GM19395 (cell line): ENCODE measurements around the gene MCEMP1.
A peak's percentile ranks its signal among the peaks of the same experiment; 100 is the strongest.

ENCODE experiments used
- ATAC-seq: cut with Tn5 transposase; IDR thresholded peaks from one replicate; pipeline ENCODE4 v1.9.1; 2021; ENCODE audit warnings: mild to moderate bottlenecking, moderate library complexity; ENCODE audit not compliant: unreplicated experiment

Gene MCEMP1

DNA sequence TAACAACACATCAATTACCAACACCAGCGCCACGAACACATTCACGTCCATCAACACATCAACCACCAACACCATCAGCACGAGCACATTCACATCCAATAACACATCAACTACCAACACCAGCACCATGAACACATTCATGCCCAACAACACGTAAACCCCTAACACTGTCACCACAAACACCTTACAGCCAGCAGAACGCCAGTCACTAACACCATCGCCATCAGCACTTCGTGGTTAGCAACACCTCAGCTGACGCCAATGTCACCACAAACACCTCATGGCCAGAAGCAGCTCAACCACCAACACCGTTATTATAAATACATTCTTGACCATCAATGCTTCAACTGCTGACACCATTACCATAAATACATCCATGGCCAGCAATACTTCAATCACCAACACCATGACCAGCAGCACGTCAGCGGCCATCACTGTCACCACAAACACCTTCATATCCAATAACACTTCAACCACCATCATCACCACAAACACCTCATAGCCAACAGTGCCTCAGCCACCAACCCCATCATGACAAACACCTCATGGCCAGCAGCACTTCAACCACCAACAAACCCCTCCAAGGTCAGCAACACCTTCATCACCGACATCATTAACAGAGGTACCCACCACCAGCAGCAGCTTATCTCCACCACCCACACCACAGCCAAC lies 15.7 kb downstream of the MCEMP1 start:
- no peak for ATAC-seq

DNA sequence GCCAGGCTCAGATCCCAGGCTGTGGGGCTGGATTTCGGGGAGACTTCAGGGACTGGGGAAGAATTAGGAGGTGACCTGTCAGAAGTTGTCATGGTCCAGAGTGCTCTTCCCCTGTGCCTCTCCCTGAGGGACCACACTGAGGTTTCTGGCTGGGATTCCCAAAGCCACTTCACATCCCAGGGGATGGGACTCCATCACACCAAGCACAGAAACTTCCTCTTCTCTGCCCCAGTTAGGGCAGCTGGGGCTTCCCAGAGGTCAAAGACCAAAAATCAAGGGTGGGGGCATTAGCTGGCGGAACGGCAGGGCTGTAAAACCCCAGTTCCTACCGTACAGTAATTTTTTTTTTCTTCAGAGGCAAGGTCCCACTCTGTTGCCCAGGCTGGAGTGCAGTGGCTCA lies 17.6 kb downstream of the MCEMP1 start:
- no peak for ATAC-seq

DNA sequence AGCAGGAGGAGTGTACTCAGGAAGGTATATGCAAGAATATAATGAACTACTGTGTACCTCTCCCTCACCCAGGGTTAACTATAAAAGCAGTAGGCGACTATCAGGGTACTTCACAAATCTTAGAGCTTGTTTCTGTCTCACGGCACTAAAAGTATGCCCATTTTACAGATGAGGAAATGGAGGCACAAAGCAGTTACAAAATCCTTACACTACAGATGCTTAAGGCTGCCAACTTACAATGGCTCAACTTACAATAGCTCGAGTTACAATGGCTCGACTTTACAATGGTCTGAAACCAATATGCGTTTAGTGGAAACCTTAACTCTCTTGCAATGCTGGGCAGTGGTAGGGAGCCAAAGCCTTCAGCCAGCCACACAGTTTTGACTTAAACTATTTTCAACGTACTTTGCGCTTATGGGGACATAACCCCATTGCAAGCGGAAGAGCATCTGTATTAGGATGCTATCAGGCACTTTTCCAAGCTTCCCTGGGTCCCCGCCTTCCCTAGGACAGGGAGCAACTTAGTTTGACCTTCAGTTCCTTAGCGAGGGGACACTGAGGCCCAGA lies 20.9 kb downstream of the MCEMP1 start:
- no peak for ATAC-seq

DNA sequence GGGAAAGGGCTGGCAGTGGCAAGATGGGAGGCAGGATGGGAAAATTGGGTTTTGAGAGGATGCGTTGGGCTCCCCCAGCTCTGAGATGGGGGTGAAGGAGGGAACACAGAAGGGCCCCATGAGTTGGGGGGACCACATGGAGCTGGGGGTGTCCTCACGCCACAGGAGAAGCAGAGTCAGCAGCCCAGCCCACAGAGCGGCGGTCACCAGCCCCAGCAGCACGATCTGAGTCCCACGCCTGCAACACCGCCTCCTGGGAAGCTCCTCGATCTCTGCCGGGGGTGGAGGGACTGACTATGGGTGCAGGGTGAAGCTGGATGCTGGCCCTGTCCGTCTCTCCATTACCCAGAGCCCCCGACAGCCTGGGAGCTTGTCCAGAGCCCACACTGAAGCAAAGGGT lies 21.7 kb downstream of the MCEMP1 start:
- ATAC-seq, result no peak

DNA sequence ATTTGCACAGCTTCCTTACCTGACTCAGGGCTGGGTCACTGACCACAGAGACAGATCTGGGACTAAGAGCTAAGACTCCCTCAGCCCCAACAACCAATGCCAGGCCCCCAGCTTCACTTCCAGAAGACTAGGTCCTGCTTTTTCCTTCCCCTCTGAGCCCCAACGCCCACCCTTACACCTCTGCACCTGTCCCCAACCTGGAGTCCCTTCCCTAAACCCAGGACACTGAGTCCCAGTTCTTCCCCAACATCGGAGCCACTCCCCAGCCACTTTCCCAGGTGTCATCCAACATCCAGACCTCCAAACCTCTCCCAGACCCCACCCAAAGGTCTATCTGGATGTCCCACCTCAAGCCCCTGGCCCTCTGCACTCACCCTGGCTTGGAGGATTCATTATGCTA lies 22.1 kb downstream of the MCEMP1 start:
- no peak for ATAC-seq

DNA sequence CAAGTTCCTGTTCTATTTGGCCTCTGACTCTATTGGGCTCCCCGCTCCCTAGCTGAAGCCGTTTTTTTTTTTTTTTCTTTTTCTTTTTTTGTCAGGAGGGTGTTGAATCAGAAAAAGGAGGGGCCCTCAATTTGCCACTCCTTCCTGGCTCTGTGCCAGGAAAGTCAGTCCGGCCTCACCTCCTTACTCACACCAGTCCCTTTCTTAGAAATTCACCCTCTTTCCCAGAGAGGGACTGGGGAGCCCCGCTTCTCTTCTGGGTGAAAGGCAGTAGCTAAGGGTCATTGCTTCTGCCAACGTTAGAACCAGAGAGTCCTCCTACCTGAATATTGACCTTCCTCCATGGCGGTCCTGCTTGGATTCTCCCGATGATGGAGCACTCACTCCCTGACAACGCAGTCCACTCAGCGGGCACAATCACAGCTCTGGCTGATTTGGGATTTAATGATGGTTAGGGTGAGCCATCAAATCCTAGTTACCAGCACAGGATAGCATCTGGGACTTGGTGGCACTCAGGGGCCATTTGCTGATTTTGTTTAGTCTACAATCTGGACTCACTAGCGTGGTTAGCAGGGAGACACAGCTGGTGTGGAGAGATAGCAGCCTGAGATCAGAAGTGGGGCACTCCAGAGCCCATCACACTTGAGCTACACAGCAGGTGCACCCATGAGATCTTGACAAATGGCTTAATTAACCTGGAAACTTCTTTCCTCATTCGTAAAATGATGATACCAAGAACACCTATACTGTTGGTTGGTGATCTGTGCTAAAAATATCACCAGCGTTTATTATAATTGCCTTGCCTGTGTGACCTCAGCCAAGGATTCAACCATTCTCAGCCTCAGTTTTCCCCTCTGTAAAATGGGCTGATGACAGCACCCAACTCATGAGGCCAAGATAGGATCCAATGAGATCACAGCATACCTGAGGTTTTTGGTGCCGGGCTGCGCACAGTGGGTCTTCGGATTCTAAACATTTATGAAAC lies 22.8 kb downstream of the MCEMP1 start:
- ATAC-seq, result no peak

DNA sequence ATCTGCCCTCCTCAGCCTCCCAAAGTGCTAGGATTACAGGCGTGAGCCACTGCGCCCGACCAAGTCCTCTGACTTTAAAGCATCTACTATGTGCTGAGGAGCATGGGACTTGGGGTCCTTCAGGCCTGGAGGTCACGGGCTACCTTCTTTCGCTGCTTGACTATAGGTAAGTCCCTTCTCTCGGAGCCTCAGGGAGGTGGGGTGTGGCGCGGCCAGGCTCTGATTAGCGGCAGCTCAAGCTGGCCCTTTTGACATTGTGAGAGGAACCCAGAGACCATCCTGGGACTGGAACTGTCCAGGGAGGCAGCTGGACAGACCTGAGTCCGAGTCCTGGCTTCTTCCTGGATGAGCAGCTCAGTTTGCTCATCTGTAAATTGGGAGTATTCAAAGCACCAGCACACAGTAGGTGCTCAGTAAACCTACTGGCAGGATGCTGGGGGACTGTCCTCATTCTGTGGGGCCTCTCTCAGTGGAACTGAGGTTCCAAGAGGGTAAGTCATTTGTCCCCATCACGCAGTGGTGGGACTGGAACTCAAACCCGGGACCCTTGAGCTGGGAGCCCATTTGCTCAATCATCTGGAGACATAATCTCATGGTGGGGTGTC lies 24.3 kb downstream of the MCEMP1 start:
- ATAC-seq, result no peak

DNA sequence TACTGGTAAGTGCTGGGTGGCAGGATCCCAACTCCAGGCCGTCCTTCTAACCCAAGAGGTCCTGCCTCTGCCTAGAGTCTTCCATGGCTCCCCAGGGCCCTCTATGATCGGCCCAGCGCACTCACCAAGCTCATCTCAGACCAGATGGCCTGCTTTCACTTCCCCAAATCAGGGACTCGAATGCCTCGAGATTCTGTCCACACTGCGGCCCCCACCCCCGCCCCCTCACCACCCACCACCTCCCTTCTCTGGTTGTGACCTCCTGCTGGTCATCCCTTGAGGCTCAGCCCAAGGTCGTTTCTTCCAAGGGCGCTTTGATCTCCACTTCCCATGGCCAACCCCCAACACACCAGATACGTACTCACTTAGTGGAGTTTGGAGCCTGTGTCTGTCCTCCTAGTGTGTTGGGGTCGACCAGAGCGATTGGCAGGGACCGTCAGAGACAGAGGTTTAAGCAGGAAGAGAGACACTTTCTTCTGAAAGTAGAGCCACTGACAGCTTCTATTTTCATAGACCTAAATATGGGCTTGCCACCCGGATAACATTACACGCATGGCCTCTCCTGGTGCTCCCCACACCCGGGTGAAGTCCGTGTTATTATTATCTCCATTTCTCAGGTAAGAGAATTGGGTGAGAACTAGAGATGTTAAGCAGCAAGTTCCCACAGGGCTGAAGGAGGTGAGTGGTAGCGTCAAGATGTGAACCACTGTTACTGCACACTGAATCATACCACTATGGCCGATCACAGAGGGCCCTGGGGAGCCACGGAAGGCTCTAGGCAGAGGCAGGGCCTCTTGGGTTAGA lies 25.0 kb downstream of the MCEMP1 start, which contains the start of gene FCER2:
Gene FCER2, minus strand, starts transcription at position 478 of the 804 bp plus-strand sequence. CDS start 2,371 bp downstream, outside the sequence.
- peak; percentile 55 for ATAC-seq

DNA sequence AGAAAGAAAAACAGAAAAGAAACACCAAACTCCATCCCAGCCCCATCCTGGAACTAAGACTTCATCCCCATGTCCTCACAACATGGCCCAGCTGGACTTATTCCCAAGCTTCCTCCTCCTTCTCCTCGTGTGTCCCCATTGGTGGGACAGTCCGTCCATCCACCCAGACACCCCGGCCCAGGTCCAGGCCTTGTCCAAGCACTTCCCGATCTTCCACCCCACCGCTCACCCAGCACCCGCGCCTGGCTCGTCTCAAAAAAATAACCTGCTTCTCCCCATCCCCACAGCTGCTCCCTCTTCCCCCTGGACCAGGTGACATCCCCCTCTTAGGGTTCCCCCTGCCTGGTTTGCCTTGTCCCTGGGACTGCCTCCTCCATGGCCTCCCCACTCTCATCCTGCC lies 26.4 kb downstream of the MCEMP1 start:
- no peak for ATAC-seq

DNA sequence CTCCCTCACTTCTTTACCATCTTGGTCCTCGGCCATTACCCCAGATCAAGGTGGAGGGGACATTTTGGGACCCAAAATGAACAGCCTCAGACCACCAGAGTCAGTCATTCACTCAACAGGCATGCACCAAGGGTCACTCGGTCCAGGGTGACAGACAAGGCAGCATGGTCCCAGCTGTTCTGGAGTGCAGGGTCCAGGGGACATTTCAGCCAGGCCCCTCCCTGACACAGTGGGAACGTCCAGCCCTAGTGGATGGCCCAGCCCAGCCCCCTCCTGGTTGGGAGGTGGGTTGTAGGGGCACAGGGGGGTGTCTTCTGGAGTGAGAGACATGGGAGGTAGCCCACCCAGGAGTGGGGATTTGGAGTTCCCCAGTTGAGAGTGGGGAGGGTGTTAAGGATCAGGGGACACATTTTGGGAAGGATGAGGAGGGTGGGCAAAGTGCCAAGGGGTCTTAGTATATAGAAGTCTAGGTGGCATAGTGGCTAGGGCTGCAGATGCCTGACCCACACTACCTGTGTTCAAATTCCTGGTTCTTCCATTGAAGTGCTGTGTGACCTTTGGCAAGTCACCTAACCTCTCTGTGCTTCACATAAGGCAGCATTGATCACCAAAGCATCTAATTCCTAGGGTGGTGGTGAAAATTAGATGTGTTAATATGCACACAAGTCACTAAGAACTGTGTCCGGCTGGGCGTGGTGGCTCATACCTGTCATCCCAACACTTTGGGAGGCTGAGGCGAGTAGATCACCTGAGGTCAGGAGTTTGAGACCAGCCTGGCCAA lies 27.6 kb downstream of the MCEMP1 start:
- no peak for ATAC-seq

DNA sequence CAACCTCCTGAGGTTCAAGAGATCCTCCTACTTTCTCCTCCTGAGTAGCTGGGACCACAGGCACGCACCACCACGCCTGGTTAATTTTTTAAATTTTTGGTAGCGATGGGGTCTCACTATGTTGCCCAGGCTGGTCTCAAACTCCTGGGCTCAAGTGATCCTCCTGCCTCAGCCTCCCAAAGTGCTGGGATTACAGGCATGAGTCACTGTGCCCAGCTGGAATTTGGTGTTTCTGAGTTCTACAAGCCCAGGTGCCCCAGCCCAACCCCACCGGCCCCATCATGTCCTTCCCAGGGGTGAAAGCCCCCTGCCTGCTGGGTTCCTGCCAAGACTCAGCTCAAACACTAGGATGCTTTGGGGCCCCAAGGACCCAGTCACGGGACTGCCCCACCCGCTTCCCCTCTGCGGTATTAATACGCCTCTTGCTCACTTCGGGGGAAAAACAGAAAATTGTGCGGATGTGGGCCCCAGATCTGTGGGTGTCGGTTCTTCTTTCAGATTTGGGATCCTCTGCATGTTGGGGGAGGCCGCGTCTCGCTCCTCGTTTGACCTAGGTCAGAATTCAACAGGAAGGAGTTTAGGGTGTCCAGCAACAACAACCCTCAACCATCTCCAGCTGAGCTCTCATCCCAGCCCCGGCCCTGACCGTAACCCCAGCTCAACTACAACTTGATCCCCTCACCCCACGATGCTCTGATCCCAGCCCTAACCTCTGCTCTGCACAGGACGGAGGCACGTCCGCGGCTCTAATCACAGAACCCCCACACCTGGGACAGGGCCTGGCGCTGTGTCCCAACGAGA lies 28.7 kb downstream of the MCEMP1 start:
- peak; percentile 55 for ATAC-seq

DNA sequence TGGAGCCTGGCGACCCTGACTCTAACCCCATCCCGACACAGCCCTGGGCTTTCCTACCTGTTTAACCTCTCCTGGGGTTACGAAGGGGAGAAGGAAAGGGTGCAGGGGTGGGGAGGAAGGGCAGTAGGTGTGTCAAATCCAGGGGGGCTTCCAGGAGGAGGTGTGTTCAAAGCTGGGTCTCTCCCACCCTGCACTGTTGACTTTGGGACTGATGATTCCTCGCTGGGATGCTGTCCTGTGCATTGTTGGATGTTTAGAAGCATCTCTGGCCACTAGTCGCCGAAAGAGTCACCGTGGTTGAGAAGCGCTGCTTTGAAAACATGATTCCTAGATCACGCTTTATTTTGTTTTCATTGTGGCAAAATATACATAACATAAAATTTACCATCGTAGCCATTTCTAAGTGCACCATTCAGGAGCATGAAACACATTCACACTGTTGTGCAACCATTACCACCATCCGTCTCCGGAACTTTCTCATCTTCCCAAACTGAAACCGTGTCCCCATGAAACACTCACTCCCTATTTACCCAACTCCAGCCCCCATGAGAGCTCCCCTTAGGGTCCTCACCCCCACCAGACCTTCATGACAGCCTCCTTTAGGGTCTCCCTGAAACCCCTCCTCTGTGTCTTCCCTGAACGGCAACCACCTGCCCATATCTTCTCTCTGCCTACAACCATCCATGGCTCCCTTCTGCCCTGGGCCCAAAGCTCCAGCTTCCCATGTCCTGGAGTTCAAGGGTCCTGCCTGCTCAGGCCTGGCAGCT lies 29.5 kb downstream of the MCEMP1 start:
- no peak for ATAC-seq

DNA sequence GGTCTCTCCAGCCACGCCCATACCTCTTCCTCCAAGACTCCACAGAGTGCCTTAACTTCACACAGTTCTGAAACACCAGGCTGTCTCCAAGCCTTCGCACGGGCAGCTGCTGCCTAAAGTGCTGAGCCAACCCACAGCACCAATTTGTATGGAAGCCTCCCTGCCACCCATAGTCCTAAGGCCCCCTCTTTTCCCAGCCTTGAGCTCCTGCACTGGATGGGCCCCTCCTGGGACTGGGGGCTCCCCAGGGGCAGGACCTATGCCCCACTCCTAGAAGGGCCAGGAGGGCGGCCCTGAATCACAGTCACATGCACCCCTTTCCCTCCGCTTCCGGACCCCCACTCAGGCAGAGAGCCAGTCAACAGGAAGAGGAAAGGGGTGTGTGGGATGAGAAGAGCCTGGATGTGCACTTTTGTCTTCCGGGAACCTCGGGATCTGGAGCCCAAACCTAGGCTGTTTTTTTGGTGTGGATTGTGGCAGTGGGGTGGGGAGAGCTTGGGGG lies 30.1 kb downstream of the MCEMP1 start:
- ATAC-seq, result no peak

DNA sequence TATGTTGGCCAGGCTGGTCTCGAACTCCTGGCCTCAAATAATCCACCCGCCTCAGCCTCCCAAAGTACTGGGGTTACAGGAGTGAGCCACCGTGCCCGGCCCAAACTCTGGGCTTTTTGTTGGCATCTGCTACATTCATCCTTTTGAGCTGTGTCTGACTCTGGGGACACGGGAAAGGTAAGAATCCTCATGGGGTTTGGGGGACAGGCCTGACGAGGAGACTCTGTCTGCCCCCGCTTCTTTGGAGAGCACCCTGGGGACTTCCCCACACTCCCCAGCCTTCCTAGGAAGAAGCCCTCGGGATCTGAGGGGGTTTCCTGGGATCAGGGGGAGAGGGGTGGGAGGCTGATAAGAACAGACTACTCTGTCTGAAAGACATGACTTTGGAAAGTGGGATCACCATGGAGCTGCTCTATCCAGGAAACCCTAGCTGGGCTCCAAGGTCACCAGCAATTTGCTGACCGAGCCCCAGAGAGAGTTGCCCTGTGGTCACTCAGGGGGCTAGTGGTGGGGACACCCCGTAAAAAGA lies 33.1 kb downstream of the MCEMP1 start:
- no peak for ATAC-seq

DNA sequence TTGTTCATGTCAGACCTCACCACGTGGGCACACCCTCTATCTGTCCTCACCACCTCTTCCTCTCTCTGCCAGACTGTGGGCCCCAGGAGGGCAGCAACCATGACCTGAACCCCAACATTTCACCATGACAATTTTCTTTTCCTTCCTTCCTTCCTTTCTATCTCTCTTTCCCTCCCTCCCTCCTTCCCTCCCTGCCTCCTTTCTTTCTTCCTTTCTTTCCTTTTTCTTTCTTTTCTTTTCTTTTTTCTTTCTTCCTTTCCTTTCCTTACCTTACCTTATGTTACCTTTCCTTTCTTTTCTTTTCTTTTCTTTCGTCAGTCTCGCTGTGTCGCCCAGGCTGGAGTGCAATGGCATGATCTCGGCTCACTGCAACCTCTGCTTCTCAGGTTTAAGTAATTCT lies 33.7 kb downstream of the MCEMP1 start:
- no peak for ATAC-seq

DNA sequence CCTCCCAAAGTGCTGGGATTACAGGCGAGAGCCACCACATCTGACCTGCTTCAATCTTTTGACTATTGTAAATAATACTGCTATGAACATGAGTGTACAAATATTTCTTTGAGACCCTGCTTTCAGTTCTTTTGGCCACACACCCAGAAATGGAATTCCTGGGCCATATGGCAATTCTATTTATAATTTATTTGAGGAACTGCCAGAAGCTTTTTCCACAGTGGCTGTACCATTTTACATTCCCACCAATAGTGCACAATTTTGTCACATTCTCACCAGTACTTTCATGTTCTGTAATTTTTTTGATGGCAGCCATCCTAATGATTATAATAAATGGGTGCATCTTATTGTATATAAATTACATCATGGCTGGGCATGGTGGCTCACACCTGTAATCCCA lies 38.8 kb downstream of the MCEMP1 start:
- ATAC-seq, result no peak

DNA sequence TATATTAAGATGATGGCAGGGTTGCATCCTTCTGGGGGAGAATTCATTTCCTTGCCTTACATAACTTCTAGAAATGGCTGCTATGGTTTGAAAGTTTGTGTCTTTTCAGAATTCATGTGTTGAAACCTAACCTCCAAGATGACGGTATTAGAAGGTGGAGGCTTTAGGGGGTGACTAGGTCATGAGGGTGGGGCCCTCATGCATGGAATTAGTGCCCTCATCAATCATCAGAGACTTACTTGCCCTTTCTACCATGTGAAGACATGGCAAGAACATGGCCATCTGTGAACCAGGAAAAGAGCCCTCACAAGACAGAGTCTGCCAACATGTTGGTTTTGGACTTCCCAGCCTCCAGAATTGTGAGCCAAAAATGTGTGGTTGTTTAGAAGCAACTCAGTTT lies 39.9 kb downstream of the MCEMP1 start:
- no peak for ATAC-seq

DNA sequence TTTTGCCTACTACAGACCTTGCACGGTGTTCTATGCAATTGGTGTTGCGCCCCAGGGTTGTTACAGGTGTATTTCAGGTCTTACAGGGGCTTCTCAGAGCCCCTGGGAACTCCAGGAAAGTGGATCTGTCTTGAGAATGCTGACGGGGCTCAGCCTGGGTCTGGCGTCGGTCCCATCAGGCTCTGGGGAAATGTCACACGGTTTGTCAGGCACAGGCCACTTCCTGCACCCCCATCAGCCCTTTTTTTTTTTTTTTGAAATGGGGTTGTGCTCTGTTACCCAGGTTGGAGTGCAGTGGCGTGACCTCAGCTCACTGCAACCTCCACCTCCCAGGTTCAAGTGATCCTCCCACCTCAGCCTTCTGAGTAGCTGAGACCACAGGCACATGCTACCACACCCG lies 41.8 kb downstream of the MCEMP1 start:
- no peak for ATAC-seq
